LHCN-M2 (cell line): ENCODE results near the gene GRM8. TPM values are rescaled to one million over a fixed set of nuclear protein-coding genes. Genes with fewer than 3 reads are reported as not detected.

Experiments
- DNase-seq: peaks from one replicate; pipeline ENCODE4 v3.0.0-alpha.2; 2012; ENCODE audit warnings: low read depth
- total RNA-seq: library from RNA; depleted of rRNA; stranded (reverse); fragments of >200 nt; gene quantifications from 2 replicates; pipeline ENCODE4 v1.2.3, GENCODE V29; 2014; rRNA removed

The GRM8 gene
- total RNA-seq, 1 experiment from 2014 or later, result 0.11 TPM

DNA sequence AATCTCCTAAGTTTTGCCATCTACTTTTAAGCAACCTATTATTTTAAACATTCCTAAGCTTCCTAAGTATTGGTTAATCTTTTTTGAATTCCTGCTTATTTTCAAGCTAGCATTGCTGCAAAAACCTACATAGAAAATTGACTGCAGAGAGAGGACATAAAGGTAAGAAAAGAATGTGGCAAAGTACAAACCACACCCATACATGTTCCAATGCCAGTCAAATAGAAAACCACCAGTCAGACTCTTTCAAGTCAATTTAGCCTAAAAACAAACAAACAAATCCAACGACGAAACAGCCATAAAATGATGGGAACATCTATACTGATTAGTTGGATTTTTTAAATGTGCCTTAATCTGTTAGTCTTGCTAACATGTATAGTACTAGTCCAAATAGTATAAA is 804.8 kb downstream of the GRM8 start:
- DNase-seq, result no peak

- peak; percentile 51 for DNase-seq
Measured at GRCh38 chr7:126445991-126446390, 806.8 kb downstream of the GRM8 start.

GRCh38 chr7:126443951-126444350 is 808.8 kb downstream of the GRM8 start:
- no peak for DNase-seq

DNA sequence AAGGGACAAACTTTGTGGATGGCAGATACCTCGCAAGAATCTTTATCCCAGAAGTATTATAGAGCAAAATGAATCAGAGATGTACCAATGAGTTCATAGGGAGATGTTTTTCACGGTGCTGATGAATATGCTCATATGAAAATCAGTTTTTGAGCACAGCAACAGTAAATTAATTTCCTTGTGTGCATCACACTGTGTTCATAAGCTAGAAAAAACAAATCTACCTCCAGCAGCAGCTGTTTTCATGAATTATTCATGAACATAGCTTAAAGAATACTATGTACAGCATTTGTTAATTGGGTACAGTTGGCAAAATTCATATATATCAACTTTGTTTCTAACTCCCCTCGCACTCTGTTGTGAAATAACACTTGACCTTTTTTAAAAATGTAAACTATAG is 809.8 kb downstream of the GRM8 start:
- DNase-seq, result no peak

GRCh38 chr7:126441745-126442144 is 811.0 kb downstream of the GRM8 start:
- no peak for DNase-seq

DNA sequence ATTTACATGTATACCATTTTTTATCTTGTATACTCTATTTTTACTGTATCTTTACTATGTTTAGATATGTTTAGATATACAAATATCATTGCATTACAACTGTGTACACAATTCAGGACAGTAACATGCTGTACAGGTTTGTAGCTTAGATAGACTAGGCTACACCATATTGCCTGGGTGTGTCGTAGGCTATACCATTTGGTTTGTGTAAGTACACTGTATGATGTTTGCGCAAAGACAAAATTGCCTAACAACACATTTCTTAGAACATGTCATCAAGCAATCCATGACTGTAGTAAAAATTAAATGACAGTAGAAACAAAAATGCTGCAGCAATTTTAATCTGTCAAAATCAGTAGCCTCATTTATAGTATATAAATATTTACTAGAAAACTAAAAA is 812.2 kb downstream of the GRM8 start:
- no peak for DNase-seq

- no peak for DNase-seq
Measured at GRCh38 chr7:126436213-126436868, 816.4 kb downstream of the GRM8 start.

- DNase-seq, result no peak
Measured at GRCh38 chr7:126426652-126427051, 826.1 kb downstream of the GRM8 start.

- peak; percentile 34 for DNase-seq
Measured at GRCh38 chr7:126424985-126425384, 827.8 kb downstream of the GRM8 start.

- no peak for DNase-seq
Measured at GRCh38 chr7:126419047-126419446, 833.7 kb downstream of the GRM8 start.

DNA sequence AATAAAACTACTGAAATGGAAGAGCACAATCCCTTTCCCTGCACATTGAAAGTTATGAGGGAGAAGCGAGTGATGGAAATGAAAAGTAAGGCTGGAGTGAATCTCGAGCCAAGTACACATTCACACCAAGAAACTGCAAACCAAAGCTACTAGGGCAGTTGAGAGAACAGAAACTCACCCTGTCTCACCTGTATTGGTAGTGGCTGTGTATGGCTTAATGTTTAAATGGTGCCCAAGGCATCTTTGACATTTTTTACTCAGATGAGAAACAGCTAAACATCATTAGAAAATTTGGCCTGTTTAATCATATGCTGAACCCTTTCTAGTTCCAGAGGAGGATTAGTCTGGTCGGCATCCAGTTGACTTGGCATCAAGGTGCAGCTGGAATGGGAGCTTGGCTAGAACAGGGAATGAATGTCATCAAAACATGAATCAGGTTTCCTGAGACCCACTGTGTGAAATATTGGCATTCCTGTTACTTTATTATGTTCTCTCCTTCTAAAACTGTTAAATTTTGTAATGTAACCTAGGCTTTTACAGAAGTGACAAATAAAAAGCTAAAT is 840.8 kb downstream of the GRM8 start:
- no peak for DNase-seq

DNA sequence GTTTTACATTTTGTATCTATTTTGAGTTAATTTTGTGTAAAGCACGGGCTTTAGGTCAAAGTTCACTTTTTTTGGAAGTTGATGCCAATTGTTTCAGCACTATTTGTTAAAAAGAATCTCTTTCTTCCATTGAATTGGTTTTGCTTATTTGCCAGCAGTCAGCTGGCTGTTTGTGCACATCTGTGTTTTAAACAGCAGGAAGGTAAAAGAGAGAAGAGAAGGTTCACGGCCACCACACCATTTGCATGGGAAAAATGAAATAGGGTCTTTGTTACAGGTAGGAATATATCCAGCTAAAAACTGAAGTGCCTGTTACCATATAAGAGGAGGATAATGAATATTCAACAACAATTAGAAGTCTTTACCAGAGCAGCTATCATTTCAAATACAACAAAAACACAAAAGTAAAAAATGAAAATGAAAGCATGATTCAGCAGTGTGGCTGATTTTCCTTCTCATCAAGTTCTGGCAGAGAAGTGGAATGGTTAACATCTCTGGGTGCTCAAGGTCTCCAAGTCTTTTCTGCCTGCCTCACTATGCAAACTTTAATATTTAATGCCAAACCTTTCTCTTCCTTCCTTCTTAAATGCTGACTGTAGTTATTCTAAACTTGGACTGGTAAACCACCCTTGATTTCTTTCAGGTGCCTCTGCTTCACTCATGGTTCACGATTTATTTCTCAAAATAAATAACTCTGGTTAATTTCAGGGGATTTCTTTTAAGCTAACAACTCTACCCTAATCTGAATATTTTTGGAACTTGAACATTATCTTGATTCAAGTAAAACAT is 841.5 kb downstream of the GRM8 start:
- DNase-seq, result peak; percentile 4

GRCh38 chr7:126403040-126403439 is 849.7 kb downstream of the GRM8 start:
- DNase-seq, result no peak

DNA sequence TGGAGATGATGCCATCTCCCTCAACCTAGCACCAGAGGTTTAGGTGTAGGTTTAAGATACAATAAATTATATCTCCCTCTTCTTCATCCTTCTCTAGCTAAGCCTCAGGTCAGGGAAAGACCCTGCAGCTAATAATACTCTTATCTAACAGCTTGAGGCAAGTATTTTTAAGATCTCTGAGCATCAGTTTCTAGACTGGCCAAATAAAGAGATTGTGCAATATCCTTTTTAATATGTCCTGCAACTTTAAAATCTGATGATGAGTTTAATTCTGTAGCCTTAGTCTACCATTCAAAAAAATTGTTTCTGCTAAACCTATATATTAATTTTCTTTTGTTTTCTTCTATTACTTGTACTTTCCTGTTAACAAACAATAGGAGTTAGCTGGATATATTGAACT is 850.8 kb downstream of the GRM8 start:
- DNase-seq, result no peak

- peak; percentile 49 for DNase-seq
Measured at GRCh38 chr7:126398851-126399529, 853.8 kb downstream of the GRM8 start.

DNA sequence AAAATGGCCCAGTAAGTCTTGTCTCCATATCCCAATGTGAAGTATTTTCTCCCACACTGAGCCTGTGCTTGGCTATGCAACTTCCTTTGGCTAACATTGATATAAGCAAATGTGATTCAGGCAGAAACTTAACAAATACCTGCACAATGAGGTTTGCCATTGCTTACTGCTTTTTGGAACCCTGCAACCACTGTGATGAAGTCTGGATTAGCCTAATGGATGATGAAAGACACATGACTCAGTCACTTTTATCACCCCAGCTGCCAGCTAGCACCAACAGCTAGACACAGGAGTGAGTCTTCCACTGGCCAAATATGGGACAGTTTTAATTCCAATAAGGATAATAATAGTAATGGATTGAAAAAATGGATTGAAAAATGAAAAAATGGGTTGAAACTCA is 854.5 kb downstream of the GRM8 start:
- DNase-seq, result peak; percentile 60

GRCh38 chr7:126394406-126394805 is 858.3 kb downstream of the GRM8 start:
- DNase-seq, result peak; percentile 15

Other genes with a start within 250 kb of the GRM8 start
- 28.3 and 30.7 TPM in 2 replicates for gene ZNF800, start 139.8 kb upstream of the GRM8 start, total RNA-seq